Parathyroid adenoma (tissue), 2 donors: ENCODE results near the gene CPNE4.

Experiments used
- H2AFZ ChIP-seq: fragments of 300-600 bp; sonication (generic); one replicate; pipeline ENCODE4 v1.7.0; 2017; ENCODE audit warnings: antibody characterized with exemption, mild to moderate bottlenecking
- H3K27ac ChIP-seq: fragments of 300-600 bp; sonication (generic); one replicate; pipeline ENCODE4 v1.7.0; 2017
- H3K27me3 ChIP-seq: fragments of 300-600 bp; sonication (generic); one replicate; pipeline ENCODE4 v1.7.0; 2017; ENCODE audit warnings: low read length; ENCODE audit not compliant: control insufficient read depth, insufficient read depth
- H3K36me3 ChIP-seq: fragments of 300-600 bp; sonication (generic); one replicate; pipeline ENCODE4 v1.7.0; 2017; ENCODE audit warnings: low read length; ENCODE audit not compliant: control insufficient read depth, insufficient read depth
- H3K4me1 ChIP-seq: fragments of 300-600 bp; sonication (generic); one replicate; pipeline ENCODE4 v1.7.0; 2017; ENCODE audit warnings: control low read depth
- H3K4me2 ChIP-seq: fragments of 300-600 bp; sonication (generic); one replicate; pipeline ENCODE4 v1.7.0; 2017; ENCODE audit warnings: low read length
- H3K4me3 ChIP-seq: fragments of 300-600 bp; sonication (generic); one replicate; pipeline ENCODE4 v1.7.0; 2017; ENCODE audit warnings: low read depth, low read length
- H3K79me2 ChIP-seq: fragments of 300-600 bp; sonication (generic); one replicate; pipeline ENCODE4 v1.7.0; 2017; ENCODE audit warnings: control low read depth
- H3K9ac ChIP-seq: fragments of 300-600 bp; sonication (generic); one replicate; pipeline ENCODE4 v1.7.0; 2017; ENCODE audit warnings: mild to moderate bottlenecking
- H3K9me3 ChIP-seq: fragments of 300-600 bp; sonication (generic); one replicate; pipeline ENCODE4 v1.7.0; 2017; ENCODE audit warnings: low read length; ENCODE audit not compliant: control insufficient read depth
- CTCF ChIP-seq: fragments of 300-600 bp; sonication (generic); IDR thresholded peaks from one replicate; pipeline ENCODE4 v1.7.0; 2017; ENCODE audit warnings: antibody characterized with exemption, mild to moderate bottlenecking
- donor health status: primary hyperparathyroidism.

The CPNE4 gene

DNA sequence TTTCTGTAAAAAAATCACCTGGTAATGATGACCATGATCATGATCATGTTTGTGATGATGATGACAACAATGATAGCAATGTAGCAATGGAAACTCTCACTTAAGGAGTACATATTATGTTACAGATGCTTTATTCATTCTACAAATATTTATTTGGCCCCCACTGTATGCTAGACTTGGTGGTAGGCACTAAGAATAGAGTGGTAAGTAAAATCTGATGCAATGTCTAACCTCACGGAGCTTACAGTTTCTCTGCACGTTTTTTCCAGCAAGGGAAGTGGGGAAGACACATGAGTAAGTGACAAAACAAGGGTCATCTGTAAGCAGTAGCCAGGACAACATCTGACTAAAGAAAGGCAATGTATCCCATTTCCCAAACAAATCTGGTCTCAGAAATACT lies 332.7 kb downstream of the CPNE4 start:
- Histone ChIP-seq H3K79me2 (no peaks in the 10 kb centered on the region), H3K9me3 (no peaks in the 10 kb centered on the region), H3K27me3 (no peaks in the 10 kb centered on the region), H3K4me3 (no peak overlapping the region), H3K4me1 (peaks cover 8% of the 10 kb centered on the region), H3K9ac (no peak overlapping the region), H3K36me3 (no peaks in the 10 kb centered on the region), H3K27ac (no peak overlapping the region), H2AFZ (no peak overlapping the region), H3K4me2 (no peak overlapping the region)
- TF ChIP-seq CTCF = no peak

DNA sequence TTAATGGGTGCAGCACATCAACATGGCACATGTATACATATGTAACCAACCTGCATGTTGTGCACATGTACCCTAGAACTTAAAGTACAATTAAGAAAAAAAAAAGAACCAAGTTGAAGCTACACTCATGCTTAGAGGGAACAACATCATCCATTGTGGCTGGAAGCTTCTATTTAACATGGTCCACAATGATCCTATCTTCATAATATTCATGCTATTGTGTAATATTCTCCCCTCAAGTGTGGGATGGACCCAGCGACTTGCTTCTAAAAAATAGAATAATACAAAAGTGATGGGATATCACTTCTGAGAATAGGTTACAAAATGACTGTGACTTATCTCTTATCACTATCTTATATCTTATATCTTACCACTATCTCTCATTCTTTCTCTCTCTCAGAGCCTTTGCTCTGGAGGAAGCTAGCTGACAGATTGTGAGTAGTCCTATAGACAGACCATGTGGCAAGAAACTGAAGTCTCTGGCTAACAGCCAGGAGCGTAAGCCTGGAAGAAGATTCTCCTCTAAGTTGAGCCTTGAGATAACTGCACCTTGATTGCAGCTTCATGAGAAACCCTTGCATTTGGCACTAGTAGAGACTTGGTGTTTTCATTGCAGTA lies 333.6 kb downstream of the CPNE4 start:
- Histone ChIP-seq H3K9me3 (no peaks in the 10 kb centered on the region), H3K4me1 (peaks cover 8% of the 10 kb centered on the region), H3K27ac (no peak overlapping the region), H3K4me3 (no peak overlapping the region), H3K79me2 (no peaks in the 10 kb centered on the region), H3K9ac (no peak overlapping the region), H2AFZ (no peak overlapping the region), H3K4me2 (no peak overlapping the region), H3K36me3 (no peaks in the 10 kb centered on the region), H3K27me3 (no peaks in the 10 kb centered on the region)
- TF ChIP-seq CTCF = no peak

DNA sequence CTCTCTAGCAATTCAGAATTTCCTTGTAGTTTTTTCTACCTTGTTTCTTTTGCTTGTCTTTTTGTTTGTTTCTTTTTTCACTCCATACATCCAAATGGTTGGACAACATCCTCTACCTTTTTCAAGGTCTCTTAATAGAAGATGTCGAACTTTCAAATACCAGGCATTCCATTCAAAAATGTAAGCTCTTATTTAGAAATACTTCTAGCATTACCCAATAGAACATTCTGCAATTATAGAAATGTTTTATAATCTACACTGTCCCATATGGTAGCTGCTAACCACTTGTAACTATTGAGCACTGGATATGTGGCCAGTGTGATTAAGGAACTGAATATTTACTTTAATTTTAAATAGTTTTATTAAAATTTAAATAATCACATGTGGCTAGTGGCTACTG lies 335.8 kb downstream of the CPNE4 start:
- H3K4me2 ChIP-seq = no peak overlapping the region
- no peaks in the 10 kb centered on the region for H3K79me2 ChIP-seq
- H3K4me3 ChIP-seq = no peak overlapping the region
- no peaks in the 10 kb centered on the region for H3K9me3 ChIP-seq
- H3K36me3 ChIP-seq = no peaks in the 10 kb centered on the region
- no peaks in the 10 kb centered on the region for H3K27me3 ChIP-seq
- H3K4me1 ChIP-seq = peaks cover 3% of the 10 kb centered on the region
- no peak for TF ChIP-seq CTCF
- H3K9ac ChIP-seq = no peak overlapping the region
- H3K27ac ChIP-seq = no peak overlapping the region
- H2AFZ ChIP-seq = no peak overlapping the region

DNA sequence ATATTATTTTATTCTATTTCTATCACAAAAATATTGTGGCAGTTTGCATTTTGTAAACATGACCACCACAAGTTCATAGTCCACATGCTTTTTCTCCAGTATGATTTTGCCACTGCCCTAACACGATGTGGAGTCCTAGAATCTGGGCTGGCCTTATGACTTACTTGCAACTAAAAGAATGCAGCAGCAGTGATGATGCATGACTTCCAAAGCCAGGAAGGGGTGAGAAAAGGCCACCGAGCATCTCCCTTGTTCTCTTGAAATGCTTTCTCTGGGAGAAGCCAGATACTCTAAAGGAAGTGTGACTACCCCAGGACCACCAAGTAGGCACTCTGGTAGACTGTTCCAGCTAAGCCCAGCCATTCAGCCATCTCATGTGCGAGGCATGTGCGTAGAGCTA lies 340.4 kb downstream of the CPNE4 start:
- TF ChIP-seq CTCF = no peak
- Histone ChIP-seq H3K9ac (no peak overlapping the region), H3K4me1 (no peaks in the 10 kb centered on the region), H3K79me2 (no peaks in the 10 kb centered on the region), H2AFZ (no peak overlapping the region), H3K4me3 (no peak overlapping the region), H3K27me3 (no peaks in the 10 kb centered on the region), H3K4me2 (no peak overlapping the region), H3K27ac (no peak overlapping the region), H3K36me3 (no peaks in the 10 kb centered on the region), H3K9me3 (no peaks in the 10 kb centered on the region)

DNA sequence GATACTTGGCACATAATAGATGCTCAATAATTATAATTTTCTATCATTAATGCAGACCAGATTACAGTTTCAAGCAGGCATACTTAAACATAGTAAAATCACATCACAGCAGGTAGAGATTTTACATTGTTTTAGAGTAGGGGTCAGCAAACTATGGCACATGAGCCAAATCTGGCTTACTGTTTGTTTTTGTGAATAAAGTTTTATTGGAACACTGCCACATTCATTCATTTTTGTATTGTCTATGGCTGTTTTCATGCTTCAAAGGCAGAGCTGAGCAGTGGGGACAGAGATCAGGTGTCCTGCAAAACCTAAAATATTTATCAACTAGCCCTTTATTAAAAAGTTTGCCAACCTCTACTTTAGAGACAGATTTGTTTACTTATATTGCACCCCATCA lies 342.5 kb downstream of the CPNE4 start:
- H2AFZ ChIP-seq = no peak overlapping the region
- no peaks in the 10 kb centered on the region for H3K36me3 ChIP-seq
- no peaks in the 10 kb centered on the region for H3K9me3 ChIP-seq
- no peak overlapping the region for H3K4me3 ChIP-seq
- no peaks in the 10 kb centered on the region for H3K27me3 ChIP-seq
- H3K79me2 ChIP-seq = no peaks in the 10 kb centered on the region
- no peak for TF ChIP-seq CTCF
- H3K27ac ChIP-seq = no peak overlapping the region
- no peak overlapping the region for H3K9ac ChIP-seq
- H3K4me2 ChIP-seq = no peak overlapping the region
- H3K4me1 ChIP-seq = no peaks in the 10 kb centered on the region
